Cortex of kidney (tissue), 1 donor: ENCODE measurements around the gene TNIK.

Source experiments
- DNase-seq: peaks from one replicate; lab custom pipeline; 2025; lab: John Stamatoyannopoulos, UW

Gene TNIK

DNA sequence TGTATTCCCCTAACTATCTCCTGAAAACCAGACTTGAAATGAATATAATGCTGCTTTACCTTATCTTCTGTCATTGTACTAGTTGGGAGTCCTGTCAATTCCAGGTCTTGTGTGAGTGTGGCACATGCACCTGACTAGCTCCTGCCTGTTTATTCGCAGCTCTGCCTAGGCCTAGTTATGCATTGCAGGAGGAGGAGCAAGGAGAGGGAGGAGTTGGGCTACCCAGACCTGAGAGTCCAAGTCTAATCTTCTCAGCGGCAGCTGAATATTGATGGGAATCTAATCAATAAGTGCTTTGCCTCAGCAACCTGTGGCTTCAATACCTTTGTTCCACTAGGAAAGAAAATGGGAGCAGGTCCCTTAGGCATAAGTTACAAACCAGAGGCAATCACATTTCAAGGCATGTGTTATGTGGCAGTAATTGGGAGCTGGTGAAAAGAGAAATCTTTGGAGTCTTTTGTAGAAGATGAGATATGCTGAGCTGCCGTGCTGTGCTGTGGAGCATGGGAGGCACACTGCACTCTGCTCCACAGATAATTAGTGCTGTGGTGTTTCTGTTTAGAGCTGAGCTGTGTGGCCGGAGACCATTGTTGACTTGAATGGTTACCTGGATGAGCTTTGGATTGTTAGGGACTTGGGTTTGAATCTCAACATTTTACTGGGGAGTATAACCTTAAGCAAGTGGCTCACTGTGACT is 433.5 kb downstream of the TNIK start, which contains the start of gene SLC2A2:
TSS of gene SLC2A2 (minus strand) at position 124 of the 697 bp plus-strand sequence. CDS start at position 74, 50 bp downstream.
- no peak for DNase-seq

DNA sequence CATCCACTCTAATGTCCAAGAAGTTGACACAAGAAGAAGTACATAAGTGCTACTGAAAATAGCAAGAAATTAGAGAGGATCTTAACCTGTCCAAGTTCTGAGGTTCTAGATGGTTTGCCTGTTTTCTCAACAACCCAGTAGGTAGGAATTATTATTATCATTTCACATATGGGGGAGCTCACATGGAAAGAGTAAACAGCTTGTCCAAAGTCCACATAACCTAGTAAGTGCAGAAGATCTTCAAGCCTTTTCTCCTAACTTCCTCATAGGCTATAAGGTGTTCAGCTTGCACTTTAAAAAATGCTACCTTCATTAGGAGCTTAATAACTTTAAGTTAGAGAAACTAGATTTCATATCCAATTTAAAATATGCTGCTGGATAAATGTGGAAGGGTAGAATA is 436.6 kb downstream of the TNIK start:
- DNase-seq, result no peak

DNA sequence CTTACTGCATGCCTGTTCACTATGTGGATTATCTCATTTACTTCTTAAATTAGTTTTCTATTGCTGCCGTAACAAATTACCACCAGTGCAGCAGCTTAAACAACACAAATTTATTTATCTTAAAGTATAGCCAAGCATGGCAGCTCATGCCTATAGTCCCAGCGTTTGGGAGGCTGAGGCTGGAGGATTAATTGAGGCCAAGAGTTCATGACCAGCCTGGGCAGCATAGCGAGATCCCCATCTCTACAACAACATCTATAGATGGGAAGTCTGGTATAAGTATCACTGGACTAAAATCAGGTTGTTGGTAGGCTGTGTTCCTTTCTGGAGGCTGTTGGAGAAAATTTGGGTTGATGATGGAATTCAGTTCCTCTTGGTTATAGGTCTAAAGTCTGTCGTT is 438.8 kb downstream of the TNIK start:
- DNase-seq, result no peak

DNA sequence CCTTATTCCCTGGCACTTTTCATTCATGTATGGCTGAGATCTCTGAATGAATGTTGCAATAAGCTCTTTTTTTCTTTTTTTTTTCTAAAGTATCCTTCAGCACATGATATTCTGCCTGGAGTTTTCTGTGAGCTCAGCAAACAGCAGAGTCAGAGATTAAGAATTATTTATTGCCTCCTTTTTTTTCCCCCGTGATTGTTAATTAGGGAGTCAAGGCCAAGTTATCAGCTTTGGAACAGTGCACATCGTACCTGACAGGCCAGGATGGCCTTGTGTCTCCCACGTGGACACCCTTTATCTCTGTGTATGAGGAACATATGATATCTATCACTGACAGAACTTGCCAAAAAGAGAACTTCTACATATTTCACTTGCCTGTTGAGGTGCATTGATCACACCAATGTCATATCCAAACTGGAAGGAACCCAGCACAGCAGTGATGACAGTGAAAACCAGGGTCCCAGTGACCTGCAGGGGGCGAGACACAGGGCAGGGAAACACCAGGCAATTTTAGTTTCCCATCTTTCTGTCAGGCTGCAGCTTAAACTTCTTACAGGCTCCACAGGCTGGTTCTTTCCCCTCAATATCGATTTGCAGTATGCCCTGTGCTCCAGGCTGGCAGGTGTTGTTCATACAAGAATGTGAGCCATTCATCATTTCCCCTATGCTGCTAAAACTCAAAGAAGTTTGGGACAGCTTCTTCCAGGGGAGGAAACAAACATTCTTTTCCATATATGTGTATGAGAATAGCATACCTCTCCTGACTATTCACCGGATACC is 441.9 kb downstream of the TNIK start:
- DNase-seq, result no peak

DNA sequence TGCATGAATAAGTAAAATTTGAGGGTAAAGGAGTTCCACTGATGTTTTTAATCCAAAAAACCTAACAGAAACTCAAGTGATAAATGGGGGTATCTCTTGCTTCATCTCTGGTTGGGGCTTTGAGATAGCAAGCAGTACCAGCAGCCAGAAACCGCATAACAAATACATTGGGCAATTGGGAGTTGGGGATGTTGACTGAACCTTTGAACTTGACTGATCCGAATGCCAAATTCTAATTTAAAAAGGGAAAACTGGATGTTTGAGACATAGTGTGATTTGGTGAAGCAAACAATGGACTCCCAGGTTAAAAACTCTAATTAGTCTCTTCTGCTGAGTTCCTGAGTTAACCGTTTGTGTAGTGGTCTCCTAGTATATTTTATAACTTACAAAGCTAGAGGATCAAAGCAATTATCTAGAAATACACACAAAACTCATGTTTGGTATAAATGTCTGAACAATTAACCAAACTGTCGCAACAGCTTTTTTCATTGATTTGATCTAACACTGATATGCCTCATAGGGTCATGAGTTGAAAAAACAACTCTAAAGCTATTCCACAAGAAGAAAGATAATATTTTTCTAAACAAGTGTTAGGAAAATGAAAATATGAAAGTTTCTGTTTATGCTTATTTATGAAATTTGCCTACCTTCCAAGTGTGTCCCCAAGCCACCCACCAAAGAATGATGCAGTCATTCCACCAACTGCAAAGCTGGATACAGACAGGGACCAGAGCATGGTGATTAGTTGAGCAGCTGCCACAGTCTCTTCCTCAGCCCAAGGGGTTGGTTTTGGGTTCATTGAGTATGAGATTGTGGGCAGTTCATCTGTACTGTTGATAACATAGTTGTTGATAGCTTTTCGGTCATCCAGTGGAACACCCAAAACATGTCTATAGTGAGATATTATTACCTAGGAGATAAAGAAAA is 446.1 kb downstream of the TNIK start:
- no peak for DNase-seq

DNA sequence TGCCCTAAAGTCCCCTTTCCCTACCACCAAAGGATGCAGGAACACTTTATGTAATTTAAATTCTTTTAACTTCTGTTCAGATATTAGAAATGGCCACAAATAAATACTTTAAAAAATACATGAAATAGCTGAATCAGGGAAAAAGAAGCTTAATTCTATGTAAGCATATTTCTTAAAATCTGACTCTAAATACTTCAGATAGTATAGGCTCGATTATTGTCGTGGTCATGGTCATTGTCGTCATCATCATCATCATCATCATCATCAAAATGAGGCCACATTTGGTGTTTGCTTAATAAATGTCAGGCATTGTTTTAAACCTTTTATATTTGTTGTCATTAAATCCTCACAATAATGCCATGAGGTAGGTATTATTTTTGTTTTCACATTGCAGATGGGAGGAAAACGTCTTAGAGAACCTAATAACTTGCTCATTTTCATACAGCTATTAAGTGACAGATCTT is 448.3 kb downstream of the TNIK start:
- no peak for DNase-seq
